CD4-positive, alpha-beta T cell treated with Interleukin-6 for 4 hours (primary cell): Measurements from ENCODE around the gene CCDC70.
"Not testable (repeated sequence)": the region's sequence is repeated elsewhere in the genome, so short reads cannot be mapped to it uniquely, and the experiment has no call there.

ENCODE experiments used
- DNase-seq: peaks from one replicate; pipeline ENCODE4 v3.0.0-alpha.2; 2020; ENCODE audit warnings: mixed read lengths

Gene CCDC70

GRCh38 chr13:51865838-51866237, 4.1 kb downstream of the CCDC70 start:
- DNase-seq, result no peak

GRCh38 chr13:51867062-51867461, 5.3 kb downstream of the CCDC70 start:
- no peak for DNase-seq

- no peak for DNase-seq
These were observed 8.1 kb downstream of the CCDC70 start for GRCh38 chr13:51869916-51870315.

GRCh38 chr13:51870616-51871015, 8.8 kb downstream of the CCDC70 start:
- DNase-seq, result no peak

- DNase-seq, result no peak
These were observed 11.5 kb downstream of the CCDC70 start for GRCh38 chr13:51873117-51873798.

GRCh38 chr13:51873837-51874236, 12.1 kb downstream of the CCDC70 start:
- DNase-seq, result no peak

GRCh38 chr13:51874651-51875050, 12.9 kb downstream of the CCDC70 start:
- DNase-seq, result no peak

GRCh38 chr13:51879133-51879532, 17.4 kb downstream of the CCDC70 start:
- DNase-seq, result no peak

- DNase-seq, result no peak
These were observed 19.5 kb downstream of the CCDC70 start for GRCh38 chr13:51881296-51881695.

GRCh38 chr13:51882570-51883225, 20.9 kb downstream of the CCDC70 start:
- DNase-seq, result no peak

- DNase-seq, result no peak
These were observed 21.4 kb downstream of the CCDC70 start for GRCh38 chr13:51883226-51883600.

- no peak for DNase-seq
These were observed 23.9 kb downstream of the CCDC70 start for GRCh38 chr13:51885651-51886050.

GRCh38 chr13:51887468-51887867, 25.7 kb downstream of the CCDC70 start:
- no peak for DNase-seq

- DNase-seq, result no peak
These were observed 30.9 kb downstream of the CCDC70 start for GRCh38 chr13:51892657-51893056.

- no peak for DNase-seq
These were observed 32.5 kb downstream of the CCDC70 start for GRCh38 chr13:51894239-51894638.

GRCh38 chr13:51895906-51896888, 34.4 kb downstream of the CCDC70 start:
- peak; percentile 60 for DNase-seq

GRCh38 chr13:51900471-51900870, 38.7 kb downstream of the CCDC70 start:
- DNase-seq, result no peak

- peak; percentile 3 for DNase-seq
These were observed 41.0 kb downstream of the CCDC70 start for GRCh38 chr13:51902776-51903175.

- no peak for DNase-seq
These were observed 44.0 kb downstream of the CCDC70 start for GRCh38 chr13:51905787-51906186.

- no peak for DNase-seq
These were observed 44.8 kb downstream of the CCDC70 start for GRCh38 chr13:51906581-51906980.

- DNase-seq, result no peak
These were observed 45.4 kb downstream of the CCDC70 start for GRCh38 chr13:51907040-51907732.

GRCh38 chr13:51909265-51909664, 47.5 kb downstream of the CCDC70 start:
- DNase-seq, result not testable (repeated sequence)

GRCh38 chr13:51910508-51910907, 48.7 kb downstream of the CCDC70 start:
- no peak for DNase-seq
